MM.1S (cell line): ENCODE data around the gene TMEM242.

Experiments used
- DNase-seq: peaks from one replicate; pipeline ENCODE4 v3.0.0-alpha.2; 2015
- H2AFZ ChIP-seq: fragments of 300-600 bp; sonication (generic); 2 replicates; pipeline ENCODE4 v1.6.0; 2016; ENCODE audit warnings: antibody characterized with exemption, low read length
- H3F3A ChIP-seq: fragments of 300-600 bp; sonication (generic); 2 replicates; pipeline ENCODE4 v1.6.1; 2016; ENCODE audit warnings: mild to moderate bottlenecking, antibody characterized with exemption, low read length, moderate library complexity, mixed read lengths; ENCODE audit not compliant: insufficient read depth
- H3K27ac ChIP-seq: fragments of 300-600 bp; sonication (generic); 2 replicates; pipeline ENCODE4 v1.5.1; 2016; ENCODE audit warnings: mild to moderate bottlenecking, low read length
- H3K27me3 ChIP-seq: fragments of 300-600 bp; sonication (generic); replicated peaks from 2 replicates; pipeline ENCODE4 v1.6.0; 2016; ENCODE audit warnings: low read length; ENCODE audit not compliant: insufficient read depth
- H3K36me3 ChIP-seq: fragments of 300-600 bp; sonication (generic); replicated peaks from 2 replicates; pipeline ENCODE4 v1.6.1; 2016; ENCODE audit warnings: mild to moderate bottlenecking, low read length, mixed read lengths; ENCODE audit not compliant: insufficient read depth
- H3K4me1 ChIP-seq: fragments of 300-600 bp; sonication (generic); 2 replicates; pipeline ENCODE4 v1.6.1; 2016; ENCODE audit warnings: low read length, mixed read lengths
- H3K4me2 ChIP-seq: fragments of 300-600 bp; sonication (generic); 2 replicates; pipeline ENCODE4 v1.6.0; 2016; ENCODE audit warnings: low read depth, low read length
- H3K4me3 ChIP-seq: fragments of 300-600 bp; sonication (generic); 2 replicates; pipeline ENCODE4 v1.5.1; 2016; ENCODE audit warnings: low read length, mixed read lengths
- H3K79me2 ChIP-seq: fragments of 300-600 bp; sonication (generic); 2 replicates; pipeline ENCODE4 v1.6.1; 2016; ENCODE audit warnings: mixed run types, low read length, mixed read lengths
- H3K9ac ChIP-seq: fragments of 300-600 bp; sonication (generic); 2 replicates; pipeline ENCODE4 v1.6.1; 2016; ENCODE audit warnings: low read length, mixed read lengths
- H3K9me2 ChIP-seq: fragments of 300-600 bp; sonication (generic); replicated peaks from 2 replicates; pipeline ENCODE4 v1.6.1; 2016; ENCODE audit warnings: mild to moderate bottlenecking, low read length, mixed read lengths; ENCODE audit not compliant: insufficient read depth
- H3K9me3 ChIP-seq: fragments of 300-600 bp; sonication (generic); replicated peaks from 2 replicates; pipeline ENCODE4 v1.6.1; 2016; ENCODE audit warnings: mild to moderate bottlenecking, low read length, mixed read lengths; ENCODE audit not compliant: insufficient read depth
- H4K20me1 ChIP-seq: fragments of 300-600 bp; sonication (generic); 2 replicates; pipeline ENCODE4 v1.6.1; 2016; ENCODE audit warnings: mild to moderate bottlenecking, low read length, moderate library complexity, mixed read lengths; ENCODE audit not compliant: insufficient read depth
- EZH2 ChIP-seq: fragments of 300-600 bp; sonication (generic); optimal IDR thresholded peaks from 2 replicates; pipeline ENCODE3; 2017; ENCODE audit warnings: low read depth, mild to moderate bottlenecking, antibody characterized with exemption, low read length, mixed read lengths
- EZH2phosphoT487 ChIP-seq: fragments of 300-600 bp; sonication (generic); IDR thresholded peaks from 2 replicates; pipeline ENCODE4 v1.6.1; 2018; ENCODE audit warnings: antibody characterized with exemption, low read length
- TF ChIP-seq, protein P1 (sequence below): fragments of 300-600 bp; sonication (generic); IDR thresholded peaks from 2 replicates; pipeline ENCODE4 v1.5.1; 2016; ENCODE audit warnings: antibody characterized with exemption, low read length, mixed read lengths

Gene TMEM242

DNA sequence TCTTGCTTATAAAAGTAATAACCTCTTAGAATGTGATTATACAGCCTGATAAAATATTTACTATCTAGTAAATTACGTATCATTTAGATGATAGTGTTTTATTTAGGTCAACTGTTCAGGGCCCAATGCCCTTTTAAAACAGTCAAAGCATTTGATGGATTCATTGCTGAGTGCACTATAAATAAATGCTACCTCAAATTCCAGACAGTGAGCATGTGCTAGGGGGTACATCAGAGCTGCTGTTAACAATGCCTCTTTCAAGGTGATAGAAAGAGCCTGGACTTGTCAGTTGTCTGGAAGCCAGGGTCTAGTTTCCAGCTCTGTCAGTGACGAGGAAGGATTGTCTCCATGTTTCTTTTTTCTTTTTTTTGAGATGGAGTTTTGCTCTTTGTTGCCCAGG lies 7.5 kb upstream of the TMEM242 start:
- TF ChIP-seq, protein P1, sequence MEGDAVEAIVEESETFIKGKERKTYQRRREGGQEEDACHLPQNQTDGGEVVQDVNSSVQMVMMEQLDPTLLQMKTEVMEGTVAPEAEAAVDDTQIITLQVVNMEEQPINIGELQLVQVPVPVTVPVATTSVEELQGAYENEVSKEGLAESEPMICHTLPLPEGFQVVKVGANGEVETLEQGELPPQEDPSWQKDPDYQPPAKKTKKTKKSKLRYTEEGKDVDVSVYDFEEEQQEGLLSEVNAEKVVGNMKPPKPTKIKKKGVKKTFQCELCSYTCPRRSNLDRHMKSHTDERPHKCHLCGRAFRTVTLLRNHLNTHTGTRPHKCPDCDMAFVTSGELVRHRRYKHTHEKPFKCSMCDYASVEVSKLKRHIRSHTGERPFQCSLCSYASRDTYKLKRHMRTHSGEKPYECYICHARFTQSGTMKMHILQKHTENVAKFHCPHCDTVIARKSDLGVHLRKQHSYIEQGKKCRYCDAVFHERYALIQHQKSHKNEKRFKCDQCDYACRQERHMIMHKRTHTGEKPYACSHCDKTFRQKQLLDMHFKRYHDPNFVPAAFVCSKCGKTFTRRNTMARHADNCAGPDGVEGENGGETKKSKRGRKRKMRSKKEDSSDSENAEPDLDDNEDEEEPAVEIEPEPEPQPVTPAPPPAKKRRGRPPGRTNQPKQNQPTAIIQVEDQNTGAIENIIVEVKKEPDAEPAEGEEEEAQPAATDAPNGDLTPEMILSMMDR: no peak
- TF ChIP-seq EZH2phosphoT487 (no peak), EZH2 (no peak)
- Histone ChIP-seq H3K4me2 (no peak overlapping the region), H3K36me3 (no peaks in the 10 kb centered on the region), H3K4me1 (peaks cover 9% of the 10 kb centered on the region), H3K27me3 (peaks cover 6% of the 10 kb centered on the region; the same call in 1 of the 2 replicates), H3K9ac (no peak overlapping the region), H3K4me3 (no peak overlapping the region), H3K9me2 (no peaks in the 10 kb centered on the region), H4K20me1 (no peaks in the 10 kb centered on the region), H3K9me3 (no peaks in the 10 kb centered on the region), H3K27ac (no peak overlapping the region), H2AFZ (no peak overlapping the region), H3K79me2 (no peaks in the 10 kb centered on the region), H3F3A (no peaks in the 10 kb centered on the region)
- DNase-seq: no peak

DNA sequence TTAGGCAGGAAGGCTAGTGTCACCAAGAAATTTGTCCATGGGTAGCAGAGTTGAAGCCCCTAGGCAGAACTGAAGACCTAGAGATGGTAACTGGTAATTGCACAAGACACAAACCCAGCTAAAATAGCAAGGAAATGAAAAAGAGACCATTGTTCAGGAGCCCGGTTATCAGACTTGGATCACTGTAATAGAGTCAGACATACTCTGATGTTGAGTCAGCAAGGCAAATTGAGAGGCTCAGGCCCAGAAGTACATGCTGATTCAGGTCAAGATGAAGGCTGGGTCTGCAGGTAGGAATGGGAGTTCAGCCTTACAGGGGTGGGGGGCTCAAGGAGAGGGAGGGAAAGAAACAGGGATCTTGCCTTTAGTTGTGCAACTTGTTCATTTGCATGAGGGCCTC lies 6.5 kb upstream of the TMEM242 start:
- H3K36me3 ChIP-seq: no peaks in the 10 kb centered on the region
- DNase-seq: no peak
- H3K4me2 ChIP-seq: no peak overlapping the region
- H3K9me2 ChIP-seq: no peaks in the 10 kb centered on the region
- no peak overlapping the region for H2AFZ ChIP-seq
- no peaks in the 10 kb centered on the region for H3F3A ChIP-seq
- H3K9me3 ChIP-seq: no peaks in the 10 kb centered on the region
- no peaks in the 10 kb centered on the region for H3K79me2 ChIP-seq
- H3K9ac ChIP-seq: no peak overlapping the region
- H3K27ac ChIP-seq: no peak overlapping the region
- peaks cover 6% of the 10 kb centered on the region; the same call in 1 of the 2 replicates for H3K27me3 ChIP-seq
- no peak overlapping the region for H3K4me3 ChIP-seq
- peaks cover 9% of the 10 kb centered on the region for H3K4me1 ChIP-seq
- no peaks in the 10 kb centered on the region for H4K20me1 ChIP-seq
- TF ChIP-seq EZH2phosphoT487 (no peak), EZH2 (no peak)
- TF ChIP-seq, protein P1: no peak

DNA sequence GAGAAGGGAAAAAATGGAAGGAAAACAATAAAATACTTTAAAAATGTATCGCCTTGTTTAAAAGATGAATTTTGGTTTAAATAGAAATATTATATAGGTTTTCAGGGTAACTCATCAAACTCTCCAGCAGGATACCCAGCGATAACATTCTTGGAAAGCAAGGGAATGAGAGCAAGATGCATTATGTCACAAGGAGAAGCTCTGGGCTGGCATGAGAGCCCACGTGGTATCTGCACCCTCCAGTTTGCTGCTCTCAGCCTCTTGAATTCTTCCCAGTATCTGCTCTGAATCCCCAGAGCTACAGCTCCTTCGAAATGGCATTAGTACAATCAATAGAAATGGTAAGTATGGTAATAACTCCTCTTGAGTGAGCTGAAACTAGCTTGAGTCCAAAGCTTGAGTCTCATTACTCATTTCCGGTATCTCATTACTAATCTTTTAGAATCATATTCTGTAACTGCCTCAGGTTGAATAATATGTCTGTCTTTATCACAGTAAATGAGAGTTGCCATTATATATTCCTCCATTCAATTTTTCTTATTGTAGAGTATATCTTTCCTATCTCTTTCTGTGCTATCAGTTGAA lies 4.9 kb upstream of the TMEM242 start:
- H2AFZ ChIP-seq: no peak overlapping the region
- DNase-seq: no peak
- no peaks in the 10 kb centered on the region for H3K79me2 ChIP-seq
- no peak overlapping the region for H3K27ac ChIP-seq
- no peaks in the 10 kb centered on the region for H3K9me2 ChIP-seq
- no peak overlapping the region for H3K4me2 ChIP-seq
- no peak overlapping the region for H3K9ac ChIP-seq
- H3F3A ChIP-seq: peaks cover 6% of the 10 kb centered on the region; the same call in 1 of the 2 replicates
- H3K36me3 ChIP-seq: no peaks in the 10 kb centered on the region
- H3K4me3 ChIP-seq: no peak overlapping the region
- no peaks in the 10 kb centered on the region for H3K9me3 ChIP-seq
- no peaks in the 10 kb centered on the region for H4K20me1 ChIP-seq
- peaks cover 9% of the 10 kb centered on the region for H3K4me1 ChIP-seq
- peaks cover 6% of the 10 kb centered on the region; the same call in 1 of the 2 replicates for H3K27me3 ChIP-seq
- TF ChIP-seq, protein P1: no peak
- TF ChIP-seq EZH2phosphoT487: no peak
- TF ChIP-seq EZH2: no peak
